ENCODE measurements around the gene FERMT3.

FERMT3 gene

GRCh38 chr11:64264371-64264852 lies 57.9 kb downstream of the FERMT3 start:
- no peak for DNase-seq (ENCODE audit: low read depth in 2 of 2)

GRCh38 chr11:64265176-64266160 lies 58.9 kb downstream of the FERMT3 start:
- no peak for DNase-seq (ENCODE audit: low read depth in 2 of 2)

- DNase-seq (ENCODE audit: low read depth in 2 of 2) = no peak
Measured at GRCh38 chr11:64266339-64266738, 59.8 kb downstream of the FERMT3 start.

GRCh38 chr11:64267207-64267945 lies 60.9 kb downstream of the FERMT3 start:
- no peak for DNase-seq (ENCODE audit: low read depth in 2 of 2)

- DNase-seq (ENCODE audit: low read depth in 2 of 2) = no peak
Measured at GRCh38 chr11:64268025-64268892, 61.7 kb downstream of the FERMT3 start.

- peak in 1 of 2 donors; percentile 38 for DNase-seq (ENCODE audit: low read depth in 2 of 2)
Measured at GRCh38 chr11:64268893-64269539, 62.5 kb downstream of the FERMT3 start.

- DNase-seq (ENCODE audit: low read depth in 2 of 2) = peak; percentile 96
Measured at GRCh38 chr11:64269540-64270220, 63.2 kb downstream of the FERMT3 start.

All from stimulated activated CD8-positive, alpha-beta memory T cell treated with anti-CD3 and anti-CD28 coated beads, Interleukin-7, amount 100 ng/mL, for 4 hours (primary cell).